ENCODE data around the gene ARRB2. TPM values are rescaled to one million over a fixed set of nuclear protein-coding genes. Genes with fewer than 3 reads are reported as not detected.
"Not testable (repeated sequence)": the region's sequence is repeated elsewhere in the genome, so short reads cannot be mapped to it uniquely, and the experiment has no call there.

Gene ARRB2
- 13.8 TPM for polyA plus RNA-seq (2013, experiment 1 of 2; ENCODE audit: insufficient read length)
- polyA plus RNA-seq (2013, experiment 2 of 2; ENCODE audit: insufficient read length): 10.5 TPM

DNA sequence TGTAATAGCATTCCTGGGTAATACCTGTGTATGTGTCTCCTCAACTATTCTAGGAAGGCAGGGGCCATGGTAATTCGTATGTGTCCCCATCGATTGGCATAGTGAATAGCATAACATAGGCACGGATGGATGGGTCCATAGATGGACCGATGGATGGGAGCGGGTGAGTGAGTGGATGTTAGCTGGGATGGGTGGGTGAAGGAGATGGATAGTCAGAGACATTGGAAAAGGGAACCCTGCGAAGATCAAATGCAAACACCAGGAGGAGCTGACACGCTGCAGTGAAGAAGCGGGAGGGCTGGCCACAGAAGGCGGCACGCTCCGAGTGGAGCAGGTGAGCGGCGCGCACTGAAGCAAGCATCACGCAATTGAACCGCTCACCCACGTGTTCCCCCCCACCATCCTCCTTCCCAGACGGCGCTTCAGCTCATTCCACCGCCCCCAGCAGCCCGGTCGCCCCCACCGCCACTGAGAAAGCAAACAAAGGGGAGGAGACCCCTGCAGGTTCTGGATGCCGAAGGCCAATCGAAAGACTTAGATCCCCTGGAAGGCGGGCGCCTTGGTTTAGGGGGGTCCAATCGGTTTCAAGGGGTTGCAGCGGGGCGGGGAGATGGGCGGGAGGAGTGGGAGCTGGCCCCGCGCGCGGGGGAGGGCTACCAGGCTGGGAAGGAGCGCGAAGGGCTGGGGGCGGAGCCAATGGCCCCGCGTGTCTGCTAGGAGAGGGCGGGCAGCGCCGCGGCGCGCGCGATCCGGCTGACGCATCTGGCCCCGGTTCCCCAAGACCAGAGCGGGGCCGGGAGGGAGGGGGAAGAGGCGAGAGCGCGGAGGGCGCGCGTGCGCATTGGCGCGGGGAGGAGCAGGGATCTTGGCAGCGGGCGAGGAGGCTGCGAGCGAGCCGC, at the start of gene ARRB2:
TSS of gene ARRB2 (plus strand) at position 839 of the 899 bp plus-strand sequence. CDS start 90 bp downstream, outside the sequence.
- DNase-seq: peak; percentile 98

DNA sequence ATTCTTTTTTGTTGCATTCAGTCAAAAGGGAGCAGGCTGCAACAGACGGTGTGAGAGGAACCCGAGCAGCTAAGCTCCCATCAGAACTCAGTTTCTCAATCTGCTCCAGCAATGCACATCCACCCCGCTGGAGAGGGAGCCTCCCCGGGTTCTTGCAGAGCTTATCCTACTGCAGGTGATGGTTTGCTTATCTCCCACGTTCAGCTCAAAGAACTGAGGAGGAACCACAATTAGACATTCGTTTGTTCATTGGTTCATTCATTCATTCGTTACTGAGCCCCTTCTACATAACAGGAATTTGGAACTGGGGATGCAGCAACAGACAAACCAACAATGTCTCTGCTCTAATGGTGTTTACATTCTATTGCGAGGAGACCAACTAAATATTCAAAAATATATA, 46.7 kb upstream of the ARRB2 start:
- DNase-seq: no peak

DNA sequence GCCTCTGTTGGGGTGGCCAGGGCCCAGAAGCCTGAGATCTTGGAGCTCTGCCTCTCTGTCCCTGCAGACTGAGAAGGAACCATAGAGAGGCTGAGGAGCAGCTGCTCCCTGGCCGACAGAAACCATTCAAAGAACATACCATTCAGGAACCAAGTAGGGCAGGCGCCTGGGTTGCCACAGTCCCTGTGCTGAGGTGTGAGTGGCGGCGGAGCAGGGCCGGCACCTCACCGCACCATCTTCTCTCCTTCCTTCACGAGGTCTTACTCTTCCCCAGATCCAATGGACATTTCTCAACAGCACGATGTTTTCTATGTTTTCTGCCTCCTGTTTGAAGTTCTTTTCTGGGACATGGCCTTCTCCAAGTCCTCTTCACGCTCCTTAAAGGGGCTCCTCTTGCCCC, 46.2 kb upstream of the ARRB2 start:
- DNase-seq: no peak

DNA sequence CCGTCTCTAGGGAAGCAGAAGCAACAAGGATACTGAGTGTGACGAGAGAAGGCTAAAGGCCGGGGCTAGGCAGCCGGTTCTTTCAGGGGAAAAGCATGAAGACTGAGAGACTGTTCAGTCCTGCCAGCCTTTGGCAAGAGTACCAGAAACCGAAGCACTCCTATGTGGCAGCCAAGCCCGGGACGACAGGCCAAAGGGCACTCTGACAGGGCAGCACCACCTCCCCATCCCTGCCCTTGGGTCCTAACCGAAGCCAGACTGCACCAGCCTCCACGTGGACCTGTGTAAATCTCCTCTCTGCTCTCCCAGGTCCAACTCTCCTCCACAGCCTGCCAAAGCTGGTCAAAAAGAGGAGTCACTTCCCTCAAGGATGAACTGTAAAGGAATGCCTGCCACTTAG, 45.4 kb upstream of the ARRB2 start:
- no peak for DNase-seq

DNA sequence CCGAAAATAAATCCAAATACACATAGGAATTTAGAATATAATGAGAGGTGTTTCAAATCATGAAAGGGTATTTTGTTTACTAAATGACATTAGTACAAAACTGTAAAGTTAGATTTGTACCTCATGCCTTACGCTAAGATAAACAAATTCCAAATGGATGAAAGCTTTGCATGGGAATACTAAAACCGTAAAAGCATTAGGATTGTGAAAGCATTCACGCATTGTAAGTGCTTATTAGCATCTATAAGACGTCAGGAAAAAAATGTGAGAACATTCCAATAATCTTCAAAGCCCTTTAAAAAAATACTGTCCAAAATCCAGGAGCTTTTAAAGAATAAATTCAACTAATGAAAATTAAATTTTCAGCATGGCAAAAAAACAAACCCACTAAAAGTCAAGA, 44.1 kb upstream of the ARRB2 start:
- no peak for DNase-seq

DNA sequence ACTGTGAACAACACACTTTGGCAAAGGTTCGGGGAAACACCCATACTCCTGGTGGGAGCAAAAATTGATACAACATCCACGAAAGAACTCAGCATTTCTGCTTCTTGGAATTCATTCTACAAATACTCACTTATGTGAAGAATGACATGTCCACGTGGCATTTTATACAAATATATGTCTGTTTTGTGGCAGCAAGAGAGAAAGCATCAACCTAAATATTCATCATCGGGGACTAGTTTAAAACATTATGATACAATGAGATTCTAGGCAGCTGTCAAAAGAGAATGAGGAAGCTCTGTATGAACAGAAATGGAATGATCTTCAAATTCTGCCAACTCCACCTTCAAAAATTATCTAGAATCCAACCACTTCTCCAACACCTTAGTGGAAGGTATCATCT, 43.3 kb upstream of the ARRB2 start:
- DNase-seq: no peak

DNA sequence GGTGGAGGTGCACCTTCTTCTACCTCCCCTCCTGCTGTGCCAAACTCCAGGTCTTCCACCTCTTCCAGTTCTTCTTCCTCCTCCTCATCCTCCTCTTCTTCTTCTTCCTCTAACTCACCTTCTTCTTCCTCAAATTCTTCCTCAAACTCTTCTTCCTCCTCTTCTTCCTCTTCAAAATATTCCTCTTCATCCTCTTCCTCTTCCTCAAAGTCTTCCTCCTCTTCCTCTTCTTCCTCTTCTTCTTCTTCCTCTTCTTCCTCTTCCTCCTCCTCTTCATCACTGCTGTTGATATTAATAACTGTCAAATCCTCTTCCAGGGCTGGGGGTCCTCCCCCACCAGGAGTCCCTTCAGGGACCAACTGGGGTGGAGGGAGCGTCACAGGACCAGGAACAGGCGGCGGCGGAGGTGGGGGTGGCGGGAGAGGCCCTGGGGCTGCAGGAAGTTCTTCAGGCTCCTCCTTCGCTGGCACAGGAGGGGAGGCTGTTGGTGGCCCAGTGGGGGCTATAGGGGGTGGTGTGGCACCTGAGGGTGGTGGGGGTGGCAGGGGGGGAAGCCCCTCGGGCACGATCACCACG, 38.3 kb upstream of the ARRB2 start:
- no peak for DNase-seq

DNA sequence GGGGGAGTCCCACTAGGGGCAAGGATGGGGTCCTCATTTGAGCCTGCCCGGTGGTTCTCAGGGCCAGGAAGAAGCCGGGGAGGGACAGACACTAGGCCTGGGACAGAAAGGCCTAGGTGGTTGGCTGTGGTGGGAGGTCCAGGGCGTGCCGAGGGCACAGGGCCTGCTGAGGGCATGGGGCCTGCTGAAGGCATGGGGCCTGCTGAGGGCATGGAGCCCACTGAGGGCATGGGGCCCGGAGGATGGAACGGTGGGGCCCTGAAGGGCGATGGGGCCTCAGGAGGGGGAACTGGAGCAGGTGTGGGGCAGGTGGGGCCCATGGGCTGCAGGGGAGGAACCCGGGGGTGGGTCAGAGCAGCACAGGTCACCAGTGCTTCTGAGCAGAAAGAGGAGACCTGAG, 37.7 kb upstream of the ARRB2 start:
- DNase-seq: no peak

DNA sequence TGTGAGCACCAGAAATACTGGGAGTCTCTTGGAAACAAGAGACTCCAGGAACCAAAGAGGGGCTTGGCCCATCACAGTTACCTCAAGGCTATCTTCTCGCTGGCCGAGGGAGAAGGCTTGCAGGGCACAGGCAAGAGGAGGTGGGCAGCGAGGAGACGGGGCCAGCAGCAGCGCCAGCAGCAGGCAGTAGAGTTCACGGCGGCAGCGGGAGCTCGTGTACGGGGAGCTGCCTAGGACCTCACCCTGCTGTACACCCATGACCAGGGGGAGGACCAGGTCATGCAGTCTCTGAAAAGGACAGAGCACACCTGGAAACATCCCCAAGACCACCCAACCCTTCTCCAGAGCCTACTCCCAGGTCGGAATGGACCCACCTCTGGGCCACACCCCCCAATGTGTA, 37.3 kb upstream of the ARRB2 start:
- DNase-seq: no peak

DNA sequence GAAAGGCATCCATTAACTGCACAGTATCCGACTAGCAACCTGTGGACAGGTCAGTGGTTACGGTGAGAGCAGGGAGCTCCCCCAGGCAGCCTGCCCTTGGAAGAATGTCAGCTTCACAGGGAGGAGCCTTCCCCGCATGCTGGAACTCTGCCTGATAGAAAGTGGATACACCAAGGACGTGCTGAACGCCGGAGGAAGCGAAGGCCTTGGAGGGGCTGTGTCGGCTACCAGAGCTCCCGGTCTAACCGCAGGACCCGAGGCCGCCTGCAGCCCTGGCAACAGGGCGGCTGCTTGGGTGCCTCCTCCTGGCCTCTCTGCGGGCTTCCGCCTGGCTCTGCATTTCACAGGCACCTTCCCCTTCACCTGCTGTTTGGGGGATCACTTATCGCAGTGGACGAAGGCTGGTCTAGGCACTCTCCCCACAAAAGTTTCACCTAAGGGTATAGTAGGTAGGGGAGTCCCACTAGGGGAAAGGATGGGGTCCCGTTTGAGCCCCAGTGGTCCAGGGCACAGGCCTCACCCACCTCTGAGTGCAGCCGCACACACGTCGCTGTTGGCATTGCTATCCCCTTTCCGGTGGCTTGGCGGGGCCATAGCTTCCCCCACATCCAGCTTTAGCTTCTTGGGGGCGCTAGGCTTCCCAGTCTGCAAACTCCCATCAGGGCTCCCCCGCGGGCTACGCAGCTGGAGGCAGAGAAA, 36.3 kb upstream of the ARRB2 start:
- DNase-seq: no peak

DNA sequence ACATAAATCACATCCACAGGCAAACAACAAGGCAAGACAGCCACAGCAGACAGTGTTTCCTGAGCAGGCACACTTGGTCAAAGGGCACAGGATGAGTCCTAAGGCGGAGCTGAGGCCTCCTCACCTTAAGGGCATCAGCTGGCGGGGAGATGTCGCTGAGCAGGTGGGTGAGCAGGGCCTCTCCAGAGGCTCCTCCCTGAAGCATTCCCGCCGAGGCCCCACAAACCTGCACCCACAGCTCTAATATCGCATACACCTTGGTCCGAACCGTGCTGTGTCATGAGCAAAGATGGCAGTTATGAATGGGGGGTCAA, 35.8 kb upstream of the ARRB2 start:
- no peak for DNase-seq

DNA sequence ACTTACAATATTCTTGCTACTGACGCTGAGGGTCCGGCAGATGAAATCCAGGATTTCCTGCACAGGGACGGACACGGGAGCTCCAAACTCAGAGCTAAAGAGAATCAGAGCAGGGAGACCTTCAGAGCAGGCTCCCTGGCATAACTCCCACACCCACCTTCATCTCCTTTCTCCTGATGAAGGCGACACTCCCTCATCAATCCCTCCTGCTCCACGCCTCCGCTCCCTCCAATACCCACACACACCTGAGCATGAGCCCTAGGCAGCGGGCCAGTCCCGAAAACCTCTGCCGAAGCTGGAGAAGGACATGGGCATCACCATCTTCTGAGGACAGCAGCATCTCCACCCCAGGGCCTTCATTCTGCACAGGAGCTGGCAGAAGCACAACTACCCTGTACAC, 34.6 kb upstream of the ARRB2 start:
- no peak for DNase-seq

DNA sequence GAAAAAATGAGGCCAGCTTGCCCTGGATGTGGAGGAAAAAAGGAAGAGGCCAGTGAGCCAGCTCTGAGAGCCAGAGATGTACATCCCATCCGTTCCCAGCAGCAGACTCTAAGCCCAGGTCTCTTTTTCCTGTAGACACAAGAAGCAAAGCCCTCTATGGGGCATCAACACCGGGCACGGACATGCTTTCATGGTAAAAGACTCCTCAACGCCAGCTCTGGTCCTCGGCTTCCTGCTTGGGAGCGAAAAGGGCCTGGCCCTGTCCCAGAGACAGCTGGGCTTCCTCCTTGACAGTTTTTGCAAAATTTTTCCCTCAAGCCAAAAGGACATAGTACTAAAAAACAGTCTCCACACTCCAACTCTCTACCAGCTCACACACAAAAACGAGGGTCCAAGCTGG, 33.6 kb upstream of the ARRB2 start:
- no peak for DNase-seq

DNA sequence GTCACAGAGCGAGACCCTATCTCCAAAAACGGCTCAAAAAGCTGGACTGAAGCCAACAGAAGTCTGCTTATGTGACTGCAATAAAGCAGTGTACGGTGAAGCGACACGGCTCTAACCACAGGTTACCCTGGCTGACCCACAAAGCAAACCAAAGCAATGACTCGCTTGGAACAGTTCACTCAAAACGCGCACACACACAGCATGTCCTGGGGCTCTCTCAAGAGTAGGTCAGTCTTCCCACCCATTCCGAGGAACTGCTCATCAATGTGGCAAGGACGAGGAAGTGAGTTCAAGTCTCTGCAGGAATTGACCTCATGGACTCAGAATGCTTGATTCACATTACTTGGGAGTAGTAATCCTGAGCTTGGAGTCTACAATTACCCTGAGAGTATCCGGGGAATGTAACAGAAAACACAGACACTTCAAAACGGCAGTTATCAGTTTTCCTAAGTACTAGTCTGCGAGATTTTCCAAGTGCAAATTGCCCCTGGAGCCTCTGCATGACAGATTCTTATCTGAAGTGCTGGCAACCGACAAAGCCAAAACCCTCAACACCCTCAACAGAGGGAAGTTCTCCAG, 31.9 kb upstream of the ARRB2 start:
- peak; percentile 87 for DNase-seq

DNA sequence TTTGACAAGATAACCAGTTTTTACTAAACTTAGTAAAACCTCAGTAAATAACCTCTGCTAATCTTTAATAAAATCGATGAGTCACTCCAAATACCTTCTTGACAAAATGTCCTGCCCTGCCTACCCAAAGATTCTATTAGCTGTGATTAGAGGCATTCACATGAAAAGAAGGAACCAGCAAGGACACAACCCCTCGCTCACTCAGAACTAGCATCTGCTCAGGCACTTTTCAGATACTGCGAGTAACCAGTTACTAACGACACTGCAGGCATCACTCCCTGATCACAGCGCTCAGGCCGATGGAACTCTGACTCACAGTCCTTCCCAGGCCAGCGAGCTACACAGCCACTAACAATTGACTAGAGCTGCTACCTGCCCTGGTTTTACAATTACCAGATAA, 30.8 kb upstream of the ARRB2 start:
- peak; percentile 39 for DNase-seq

DNA sequence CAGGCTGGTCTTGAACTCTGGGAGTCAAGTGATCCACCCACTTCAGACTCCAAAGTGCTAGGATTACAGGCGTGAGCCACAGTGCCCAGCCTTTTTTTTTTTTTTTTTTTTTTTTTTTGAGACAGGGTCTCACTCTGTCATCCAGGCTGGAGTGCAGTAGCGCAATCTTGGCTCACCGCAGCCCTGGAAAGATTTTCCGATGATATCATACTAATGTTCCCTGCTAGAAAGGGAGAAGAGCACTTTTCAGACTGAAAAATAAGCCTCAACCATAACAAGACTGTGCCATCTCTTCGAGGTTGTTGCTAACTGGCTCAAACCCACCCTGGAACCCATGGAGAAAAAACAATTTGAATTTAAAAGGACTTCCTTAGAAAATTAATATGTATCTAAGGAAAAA, 26.7 kb upstream of the ARRB2 start:
- not testable (repeated sequence) for DNase-seq

DNA sequence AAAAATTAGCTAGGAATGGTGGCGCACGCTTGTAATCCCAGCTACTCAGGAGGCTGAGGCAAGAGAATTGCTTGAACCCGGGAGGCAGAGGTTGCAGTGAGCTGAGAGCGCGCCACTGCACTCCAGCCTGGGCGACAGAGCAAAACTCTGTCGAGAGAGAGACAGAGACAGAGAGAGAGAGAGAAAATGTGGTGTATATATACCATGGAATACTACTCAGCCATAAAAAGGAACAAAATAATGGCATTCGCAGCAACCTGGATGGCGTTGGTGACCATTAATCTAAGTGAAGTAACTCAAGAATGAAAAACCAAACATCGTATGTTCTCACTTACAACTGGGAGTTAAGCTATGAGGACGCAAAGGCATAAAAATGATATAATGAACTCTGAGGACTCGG, 20.6 kb upstream of the ARRB2 start:
- DNase-seq: not testable (repeated sequence)

DNA sequence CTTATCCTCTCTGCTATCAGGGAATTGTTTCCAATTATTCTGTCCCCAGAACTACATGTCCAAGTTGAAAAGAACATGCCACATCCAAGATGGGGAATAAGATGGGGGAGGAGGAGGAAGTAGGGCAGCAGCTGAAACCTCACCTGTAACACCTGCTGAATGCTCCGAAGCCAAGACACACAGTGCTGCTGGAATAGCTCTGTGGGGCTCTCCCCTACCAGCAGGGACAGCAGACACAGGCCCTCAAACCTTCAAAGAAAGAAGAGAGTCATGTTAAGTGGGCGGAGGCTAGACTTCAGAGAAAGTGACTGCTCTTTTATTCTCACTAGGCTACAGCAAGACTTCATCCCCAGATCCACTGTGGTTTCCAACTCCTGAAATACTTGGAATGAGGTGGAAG, 19.7 kb upstream of the ARRB2 start:
- no peak for DNase-seq

DNA sequence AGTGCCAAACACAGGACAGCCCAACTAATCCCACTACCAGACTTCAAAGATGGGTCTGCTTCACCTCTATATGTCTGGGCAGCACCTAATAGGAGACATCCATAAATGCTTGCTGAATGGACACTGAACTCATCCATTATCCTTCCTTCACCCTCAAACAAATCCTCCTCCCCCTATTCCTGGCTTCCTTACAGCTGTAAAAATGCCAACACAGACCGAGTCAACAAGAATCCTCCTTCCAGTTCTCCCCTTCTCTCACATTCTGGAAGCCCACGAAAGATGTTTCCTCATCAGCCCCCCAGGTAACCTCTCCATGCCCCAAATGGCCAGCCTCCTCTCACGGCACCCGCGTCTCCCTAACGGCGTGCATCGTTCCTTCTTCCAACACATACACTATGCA, 18.7 kb upstream of the ARRB2 start:
- no peak for DNase-seq

DNA sequence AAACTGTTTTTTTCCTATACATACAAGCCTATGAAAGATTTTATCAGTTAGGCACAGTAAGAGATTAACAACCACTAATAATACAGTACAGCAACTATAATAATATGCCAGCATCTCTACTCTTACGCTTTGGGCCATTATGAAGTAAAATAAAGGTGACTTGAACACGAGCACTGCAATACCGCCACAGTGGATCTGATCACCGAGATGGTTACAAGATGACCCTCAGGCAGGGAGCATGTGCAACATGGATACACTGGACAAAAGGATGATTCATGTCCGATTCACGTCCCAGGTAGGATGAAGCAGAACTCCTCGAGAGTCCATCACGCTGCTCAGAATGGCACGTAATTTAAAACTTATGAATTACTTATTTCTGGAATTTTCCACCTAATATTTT, 17.0 kb upstream of the ARRB2 start:
- no peak for DNase-seq

DNA sequence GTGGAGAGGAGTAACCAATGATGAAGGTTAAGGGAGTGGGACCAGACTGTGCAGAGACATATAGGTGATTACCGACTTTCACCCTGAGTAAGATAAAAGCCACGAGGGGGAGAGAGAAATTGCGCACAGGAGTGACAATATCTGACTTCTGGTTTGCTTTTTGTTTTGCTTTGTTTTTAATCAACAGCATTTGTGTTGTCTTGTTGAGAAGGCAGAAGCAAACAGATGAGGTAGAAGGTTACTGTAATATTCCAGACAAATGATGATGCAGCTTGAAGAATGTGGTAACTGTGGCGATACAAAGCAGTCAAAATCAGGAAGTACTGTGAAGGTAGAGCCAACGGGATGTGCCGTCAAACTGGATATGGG, 14.0 kb upstream of the ARRB2 start:
- DNase-seq: no peak

DNA sequence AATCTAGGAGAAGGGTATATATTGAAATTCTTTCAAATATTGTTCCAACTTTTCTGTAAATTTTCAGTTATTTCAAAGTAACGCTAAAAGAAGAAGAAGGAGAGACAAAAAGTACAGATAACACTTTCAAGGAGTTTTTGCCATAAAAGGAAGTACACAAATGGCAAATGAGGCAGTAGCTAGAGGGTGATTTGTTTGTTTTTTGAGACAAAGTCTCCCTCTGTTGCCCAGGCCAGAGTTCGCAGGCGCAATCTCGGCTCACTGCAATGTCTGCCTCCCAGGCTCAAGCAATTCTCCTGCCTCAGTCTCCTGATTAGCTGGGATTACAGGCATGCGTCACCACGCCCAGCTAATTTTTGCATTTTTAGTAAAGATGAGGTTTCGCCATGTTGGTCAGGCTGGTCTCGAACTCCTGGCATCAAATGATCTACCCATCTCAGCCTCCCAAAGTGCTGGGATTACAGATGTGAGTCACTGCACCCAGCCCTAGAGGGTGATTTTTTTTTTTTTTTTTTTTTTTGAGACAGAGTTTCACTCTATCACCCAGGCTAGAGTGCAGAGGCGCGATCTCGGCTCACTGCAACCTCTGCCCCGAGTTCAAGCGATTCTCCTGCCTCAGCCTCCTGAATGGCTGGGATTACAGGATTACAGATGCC, 10.9 kb upstream of the ARRB2 start:
- DNase-seq: not testable (repeated sequence)

DNA sequence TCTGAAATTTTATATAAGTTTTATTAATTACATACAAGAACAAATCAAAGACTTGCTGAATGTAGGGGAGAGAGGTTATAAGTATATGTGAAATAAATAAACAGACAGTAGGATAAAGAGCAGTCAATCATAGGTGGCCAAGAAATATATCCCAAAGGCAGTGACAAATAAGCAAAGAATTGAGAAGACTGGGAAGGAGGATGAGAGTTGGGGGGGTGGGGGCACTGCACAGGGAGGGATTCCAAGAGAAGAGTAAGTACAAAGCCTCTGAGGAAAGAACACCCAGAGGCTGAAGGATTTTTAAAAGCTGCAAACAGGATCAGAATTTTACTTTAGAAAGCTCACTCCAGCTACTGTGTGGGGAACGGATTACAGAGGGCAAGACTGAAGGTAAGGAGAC, 9.3 kb upstream of the ARRB2 start:
- no peak for DNase-seq

Data from fibroblast of skin of back (primary cell).